ENCODE measurements around the gene HACE1.
"Not testable (repeated sequence)": the region's sequence is repeated elsewhere in the genome, so short reads cannot be mapped to it uniquely, and the experiment has no call there.

HACE1 gene

DNA sequence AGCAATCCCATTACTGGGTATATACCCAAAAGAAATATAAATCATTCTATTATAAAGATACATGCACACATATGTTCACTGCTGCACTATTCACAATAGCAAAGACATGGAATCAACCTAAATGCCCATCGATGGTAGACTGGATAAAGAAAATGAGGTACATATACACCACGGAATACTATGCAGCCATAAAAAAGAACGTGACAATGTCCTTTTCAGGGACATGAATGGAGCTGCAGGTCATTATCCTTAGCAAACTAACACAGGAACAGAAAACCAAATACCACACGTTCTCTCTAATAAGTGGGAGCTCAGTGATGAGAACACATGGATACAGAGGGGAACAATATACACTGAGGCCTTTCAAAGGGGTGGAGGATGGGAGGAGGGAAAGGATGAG, 38.9 kb downstream of the HACE1 start:
- DNase-seq = not testable (repeated sequence)

- DNase-seq = no peak
Observed at GRCh38 chr6:104816125-104816524, 43.6 kb downstream of the HACE1 start.

- no peak for DNase-seq
Observed at GRCh38 chr6:104814743-104815142, 45.0 kb downstream of the HACE1 start.

GRCh38 chr6:104813552-104813951, 46.2 kb downstream of the HACE1 start:
- no peak for DNase-seq

DNA sequence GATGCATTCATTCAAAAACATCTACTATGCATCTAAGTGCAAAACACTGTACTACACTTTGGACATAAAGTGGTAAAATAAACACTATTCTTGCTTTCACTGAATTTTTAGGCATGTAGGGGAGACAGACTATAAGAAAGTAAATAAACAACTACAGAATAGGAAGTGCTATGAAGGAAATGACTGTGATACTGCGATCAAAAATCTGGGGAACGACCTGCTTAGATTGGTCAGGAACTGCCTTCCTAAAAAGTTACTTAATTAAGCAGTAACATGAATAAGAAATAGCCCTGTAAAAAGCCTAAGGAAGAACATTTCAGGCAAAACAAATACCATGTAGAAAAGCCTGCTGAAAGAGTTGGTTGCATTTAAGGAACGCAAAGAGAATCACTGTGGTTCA, 50.6 kb downstream of the HACE1 start:
- no peak for DNase-seq

DNA sequence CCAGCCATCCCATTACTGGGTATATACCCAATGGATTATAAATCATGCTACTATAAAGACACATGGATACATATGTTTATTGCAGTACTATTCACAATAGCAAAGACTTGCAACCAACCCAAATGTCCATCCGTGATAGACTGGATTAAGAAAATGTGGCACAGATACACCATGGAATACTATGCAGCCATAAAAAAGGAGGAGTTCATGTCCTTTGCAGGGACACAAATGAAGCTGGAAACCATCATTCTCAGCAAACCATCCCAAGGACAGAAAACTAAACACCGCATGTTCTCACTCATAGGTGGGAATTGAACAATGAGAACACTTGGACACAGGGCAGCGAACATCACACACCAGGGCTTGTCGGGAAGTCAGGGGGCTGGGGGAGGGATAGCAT, 54.4 kb downstream of the HACE1 start:
- DNase-seq = not testable (repeated sequence)

DNA sequence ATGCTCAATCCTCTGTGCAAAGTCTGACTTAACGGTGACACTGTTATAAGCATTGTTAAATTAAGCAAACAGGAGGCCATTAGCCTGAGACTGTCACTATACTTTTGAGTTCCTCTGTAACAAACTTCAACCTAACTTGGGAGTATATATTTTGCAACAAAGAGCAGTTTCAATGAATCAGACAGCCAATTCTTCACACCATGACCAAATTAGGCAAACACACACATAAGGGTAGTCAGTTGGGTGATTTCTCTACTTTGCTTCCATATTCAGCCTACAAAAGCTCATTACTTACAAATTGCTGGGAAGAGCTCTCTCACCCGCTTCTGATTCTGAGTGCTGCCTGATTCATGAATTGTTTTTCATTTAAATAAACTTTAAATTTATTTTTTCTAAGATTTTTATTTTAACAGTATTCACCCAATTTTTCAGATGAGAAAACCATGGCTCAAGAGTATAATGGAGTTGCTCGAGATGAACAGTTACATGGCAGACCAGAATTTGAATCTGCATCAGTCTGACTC, 60.5 kb downstream of the HACE1 start:
- no peak for DNase-seq

- no peak for DNase-seq
Observed at GRCh38 chr6:104796031-104796785, 63.5 kb downstream of the HACE1 start.

DNA sequence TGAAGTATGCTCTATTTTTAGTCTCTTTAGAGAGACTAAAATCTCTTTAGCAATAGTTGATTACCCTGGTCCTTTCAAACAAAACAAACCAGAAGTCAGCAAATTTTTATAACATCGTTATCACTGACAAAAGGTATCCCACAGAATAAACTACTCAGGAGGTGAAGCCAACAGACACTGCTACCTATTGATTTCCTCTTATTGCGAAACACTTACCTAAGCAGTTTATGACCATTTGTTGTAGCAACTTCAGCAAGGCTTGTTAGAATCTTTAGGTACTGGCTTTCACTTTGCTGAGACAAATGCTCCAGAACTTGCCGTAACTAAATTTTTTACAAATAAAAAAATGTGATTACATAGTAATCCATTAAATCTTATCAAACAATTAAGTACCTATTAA, 64.4 kb downstream of the HACE1 start:
- no peak for DNase-seq

- peak; percentile 7 for DNase-seq
Observed at GRCh38 chr6:104789770-104790190, 69.9 kb downstream of the HACE1 start.

DNA sequence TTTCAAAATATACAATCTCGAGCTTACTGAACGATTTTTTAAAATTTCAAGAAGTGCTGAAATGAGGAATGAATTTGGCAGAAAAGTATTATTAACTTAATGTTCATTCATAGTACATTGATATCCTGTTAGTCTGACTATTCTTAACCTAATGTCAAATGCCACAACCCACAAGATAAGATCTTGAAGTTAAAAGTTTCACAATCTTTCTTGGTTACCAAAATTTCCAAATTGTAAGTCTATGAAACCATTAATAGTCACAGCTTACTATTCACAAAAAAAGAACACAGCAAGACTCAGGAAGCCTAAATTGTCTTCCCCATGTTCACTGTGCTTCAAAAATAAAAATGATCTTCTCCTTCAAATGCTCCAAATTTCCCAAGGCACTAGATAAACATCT, 71.3 kb downstream of the HACE1 start:
- no peak for DNase-seq

DNA sequence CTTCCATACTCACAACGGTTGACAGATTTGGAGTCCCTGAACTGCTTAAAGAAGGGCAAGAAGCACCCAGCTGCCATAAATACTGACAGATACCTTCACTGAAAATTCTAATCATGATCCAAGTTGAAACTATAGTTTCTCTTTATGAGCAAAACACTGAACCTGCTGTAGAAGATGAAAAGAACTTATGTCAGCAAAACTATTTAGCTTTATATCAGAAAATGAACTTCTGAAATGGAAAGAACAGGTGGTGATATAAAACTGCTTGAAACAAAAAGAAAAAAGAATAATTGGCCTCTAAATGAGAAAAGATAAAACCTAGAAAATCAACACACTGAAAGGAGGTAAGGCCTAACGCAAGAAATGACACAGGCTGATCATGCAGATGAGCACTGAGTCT, 72.4 kb downstream of the HACE1 start:
- DNase-seq = no peak

DNA sequence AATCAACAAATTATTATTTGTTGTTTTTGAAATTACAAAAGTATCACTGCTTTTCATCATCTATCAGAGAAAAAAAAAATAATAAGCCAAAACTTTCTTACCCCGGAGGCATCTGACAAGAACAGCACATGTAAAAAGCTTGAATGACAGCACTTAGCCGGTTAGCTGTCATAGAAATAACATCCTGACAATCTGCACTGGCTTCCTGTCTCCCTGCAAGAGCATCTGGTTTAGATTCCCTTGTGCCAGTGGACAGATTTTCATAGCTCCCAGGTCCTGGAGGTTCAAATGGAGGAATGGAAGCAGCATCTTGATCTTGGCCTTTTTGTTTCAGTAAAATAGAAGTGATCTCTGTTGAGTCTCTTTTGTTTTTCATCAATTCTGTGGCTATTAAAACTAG, 74.8 kb downstream of the HACE1 start:
- DNase-seq = peak; percentile 52

DNA sequence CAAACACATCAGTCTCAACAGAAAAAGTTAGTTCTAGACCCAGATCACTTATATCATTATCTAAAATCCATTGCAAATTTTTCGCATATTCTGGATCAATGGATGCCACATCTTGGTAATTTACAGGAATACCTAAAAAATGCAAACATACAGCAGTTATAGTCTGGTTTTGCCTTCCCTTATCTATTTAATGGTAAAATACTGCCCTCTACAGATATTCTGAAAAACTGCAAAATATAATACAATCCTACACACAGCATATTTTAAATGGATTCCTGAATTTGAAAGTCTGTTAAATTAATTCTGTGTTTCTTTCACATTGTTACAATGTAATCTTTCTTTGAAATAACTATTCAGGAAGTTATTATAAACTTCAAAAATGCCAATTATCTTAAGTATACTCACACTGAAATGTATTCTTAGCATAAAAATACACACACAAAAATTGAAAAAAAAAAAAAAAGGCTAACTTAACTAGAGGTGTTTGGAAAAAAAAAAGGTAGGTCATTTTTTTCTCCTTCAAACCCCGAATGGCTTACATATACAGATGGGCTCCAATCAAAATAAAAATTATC, 88.4 kb downstream of the HACE1 start:
- DNase-seq = peak; percentile 16

DNA sequence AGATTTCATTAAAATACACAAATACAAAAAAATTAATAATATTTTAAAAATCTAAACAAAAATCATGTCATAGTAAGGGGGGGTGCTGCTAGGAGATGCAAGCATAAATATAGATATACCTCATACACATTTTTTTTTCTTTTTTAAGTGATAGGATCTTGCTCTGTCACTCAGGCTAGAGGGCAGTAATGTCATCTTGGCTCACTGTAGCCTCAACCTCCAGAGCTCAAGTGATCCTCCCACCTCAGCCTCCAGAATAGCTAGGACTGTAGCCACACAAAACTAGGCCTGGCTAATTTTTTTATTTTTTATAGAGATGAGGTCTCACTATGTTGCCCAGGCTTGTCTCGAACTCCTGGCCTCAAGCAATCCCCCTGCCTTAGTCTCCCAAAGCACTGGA, 90.8 kb downstream of the HACE1 start:
- no peak for DNase-seq

GRCh38 chr6:104766595-104766994, 93.1 kb downstream of the HACE1 start:
- DNase-seq = no peak

DNA sequence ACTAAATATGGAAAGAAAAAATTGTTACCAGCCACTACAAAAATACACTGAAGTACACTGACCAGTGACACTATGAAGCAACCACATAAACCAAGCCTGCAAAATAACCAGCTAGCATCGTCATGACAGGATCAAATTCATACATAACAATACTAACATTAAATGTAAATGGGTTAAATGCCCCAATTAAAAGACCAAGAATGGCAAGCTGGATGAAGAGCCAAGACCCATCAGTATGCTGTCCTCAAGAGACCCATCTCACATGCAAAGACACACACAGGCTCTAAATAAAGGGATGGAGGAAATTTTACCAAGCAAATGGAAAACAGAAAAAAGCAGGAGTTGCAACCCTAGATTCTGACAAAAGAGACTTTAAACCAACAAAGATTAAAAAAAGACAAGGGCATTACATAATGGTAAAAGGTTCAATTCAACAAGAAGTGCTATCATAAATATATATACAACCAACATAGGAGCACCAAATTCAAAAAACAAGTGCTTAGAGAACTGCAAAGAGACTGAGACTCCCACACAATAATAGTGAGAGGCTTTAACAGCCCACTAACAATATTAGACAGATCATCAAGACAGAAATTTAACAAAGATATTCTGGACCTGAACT, 104.8 kb downstream of the HACE1 start:
- no peak for DNase-seq

DNA sequence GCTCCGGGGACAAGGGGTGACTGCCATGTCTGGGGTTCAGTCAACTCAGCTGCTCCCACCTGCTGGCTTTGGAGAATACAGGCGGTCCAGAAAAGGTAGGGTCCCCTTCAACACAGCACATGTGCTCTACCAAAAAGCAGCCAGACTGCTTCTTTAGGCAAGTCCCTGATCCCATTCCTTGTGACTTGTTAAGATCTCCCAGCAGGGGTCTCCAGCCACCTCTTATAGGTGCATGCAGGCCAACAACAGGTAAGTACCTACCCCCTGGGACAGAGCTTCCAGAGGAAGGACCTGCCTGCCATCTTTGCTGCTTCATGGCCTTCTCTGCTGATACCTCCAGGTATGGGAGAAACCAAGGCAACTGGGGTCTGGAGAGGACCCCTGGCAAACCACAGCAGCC, 106.5 kb downstream of the HACE1 start:
- DNase-seq = peak; percentile 1

GRCh38 chr6:104750449-104750848, 109.3 kb downstream of the HACE1 start:
- no peak for DNase-seq

GRCh38 chr6:104739124-104739523, 120.6 kb downstream of the HACE1 start:
- DNase-seq = not testable (repeated sequence)

DNA sequence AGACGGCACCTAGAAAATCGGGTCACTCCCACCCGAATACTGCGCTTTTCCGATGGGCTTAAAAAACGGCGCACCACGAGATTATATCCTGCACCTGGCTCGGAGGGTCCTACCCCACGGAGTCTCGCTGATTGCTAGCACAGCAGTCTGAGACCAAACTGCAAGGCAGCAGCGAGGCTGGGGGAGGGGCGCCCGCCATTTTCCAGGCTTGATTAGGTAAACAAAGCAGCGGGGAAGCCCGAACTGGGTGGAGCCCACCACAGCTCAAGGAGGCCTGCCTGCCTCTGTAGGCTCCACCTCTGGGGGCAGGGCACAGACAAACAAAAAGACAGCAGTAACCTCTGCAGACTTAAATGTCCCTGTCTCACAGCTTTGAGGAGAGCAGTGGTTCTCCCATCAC, 122.2 kb downstream of the HACE1 start:
- DNase-seq = not testable (repeated sequence)

GRCh38 chr6:104736545-104736944, 123.2 kb downstream of the HACE1 start:
- DNase-seq = no peak

GRCh38 chr6:104730450-104730849, 129.3 kb downstream of the HACE1 start:
- DNase-seq = no peak

DNA sequence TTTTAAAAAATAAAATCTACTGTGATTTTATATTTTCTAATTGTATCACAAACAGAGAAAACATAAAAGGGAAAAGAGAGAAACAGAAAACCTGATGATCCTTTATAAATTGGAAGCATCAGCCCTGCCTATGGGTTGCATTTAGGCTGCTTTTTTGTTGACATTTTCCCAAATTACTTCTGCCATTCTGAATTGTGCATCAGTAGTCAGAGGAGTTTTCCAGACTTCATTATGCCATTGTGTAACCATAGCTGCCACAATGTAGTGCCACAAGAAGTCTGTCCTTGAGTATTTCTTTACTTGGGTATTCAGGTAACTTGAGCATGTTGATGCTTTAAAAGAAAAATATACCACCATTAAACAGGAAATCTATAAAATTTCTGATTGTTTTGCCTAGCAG, 130.3 kb downstream of the HACE1 start:
- DNase-seq = no peak

Measured in NCI-H82 (cell line).